Measurements from ENCODE around the gene PRKCI. TPM values are rescaled to one million over a fixed set of nuclear protein-coding genes. Genes with fewer than 3 reads are reported as not detected.
A peak's percentile ranks its signal among the peaks of the same experiment; 100 is the strongest.

PRKCI gene
- total RNA-seq, 1 experiment from 2014 or later: 43.7 TPM

DNA sequence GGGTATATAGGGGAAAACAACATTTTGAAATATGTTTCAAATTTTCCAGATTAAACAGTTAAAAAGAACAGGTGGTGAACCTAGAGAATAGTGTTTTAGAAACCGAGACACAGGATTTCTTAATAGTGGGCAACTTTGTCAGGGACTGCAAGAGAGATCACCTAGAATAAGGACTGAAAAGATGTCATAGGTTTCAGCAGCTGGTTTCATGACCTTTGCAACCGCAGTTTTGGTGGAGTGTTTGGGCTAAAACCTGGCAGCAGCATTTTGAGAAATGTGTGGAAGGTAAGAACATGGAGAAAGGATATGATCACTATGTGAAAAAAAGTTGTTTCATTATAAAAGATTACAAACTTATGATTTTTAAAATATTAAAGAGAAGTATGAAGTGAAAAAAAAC, 34.9 kb downstream of the PRKCI start:
- no peaks in the 10 kb centered on the region for H3K4me1 ChIP-seq (ENCODE audit: control insufficient read depth, insufficient read depth, low read length)
- no peak overlapping the region for H3K27ac ChIP-seq (ENCODE audit: low read length)
- TF ChIP-seq POLR2AphosphoS5 (IDR thresholded peaks at IDR 0.05; ENCODE audit: low read depth, low read length) (no peak), TCF7L2 (IDR thresholded peaks at IDR 0.05; ENCODE audit: low read depth, low read length) (no peak), SIN3A (IDR thresholded peaks at IDR 0.05; ENCODE audit: borderline replicate concordance, insufficient read depth, low read depth, low read length) (no peak)
- TF ChIP-seq, protein P1, sequence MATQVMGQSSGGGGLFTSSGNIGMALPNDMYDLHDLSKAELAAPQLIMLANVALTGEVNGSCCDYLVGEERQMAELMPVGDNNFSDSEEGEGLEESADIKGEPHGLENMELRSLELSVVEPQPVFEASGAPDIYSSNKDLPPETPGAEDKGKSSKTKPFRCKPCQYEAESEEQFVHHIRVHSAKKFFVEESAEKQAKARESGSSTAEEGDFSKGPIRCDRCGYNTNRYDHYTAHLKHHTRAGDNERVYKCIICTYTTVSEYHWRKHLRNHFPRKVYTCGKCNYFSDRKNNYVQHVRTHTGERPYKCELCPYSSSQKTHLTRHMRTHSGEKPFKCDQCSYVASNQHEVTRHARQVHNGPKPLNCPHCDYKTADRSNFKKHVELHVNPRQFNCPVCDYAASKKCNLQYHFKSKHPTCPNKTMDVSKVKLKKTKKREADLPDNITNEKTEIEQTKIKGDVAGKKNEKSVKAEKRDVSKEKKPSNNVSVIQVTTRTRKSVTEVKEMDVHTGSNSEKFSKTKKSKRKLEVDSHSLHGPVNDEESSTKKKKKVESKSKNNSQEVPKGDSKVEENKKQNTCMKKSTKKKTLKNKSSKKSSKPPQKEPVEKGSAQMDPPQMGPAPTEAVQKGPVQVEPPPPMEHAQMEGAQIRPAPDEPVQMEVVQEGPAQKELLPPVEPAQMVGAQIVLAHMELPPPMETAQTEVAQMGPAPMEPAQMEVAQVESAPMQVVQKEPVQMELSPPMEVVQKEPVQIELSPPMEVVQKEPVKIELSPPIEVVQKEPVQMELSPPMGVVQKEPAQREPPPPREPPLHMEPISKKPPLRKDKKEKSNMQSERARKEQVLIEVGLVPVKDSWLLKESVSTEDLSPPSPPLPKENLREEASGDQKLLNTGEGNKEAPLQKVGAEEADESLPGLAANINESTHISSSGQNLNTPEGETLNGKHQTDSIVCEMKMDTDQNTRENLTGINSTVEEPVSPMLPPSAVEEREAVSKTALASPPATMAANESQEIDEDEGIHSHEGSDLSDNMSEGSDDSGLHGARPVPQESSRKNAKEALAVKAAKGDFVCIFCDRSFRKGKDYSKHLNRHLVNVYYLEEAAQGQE (IDR thresholded peaks at IDR 0.05; ENCODE audit: insufficient read depth in 1 of 2, low read depth in 2 of 2, low read length in 1 of 2): no peak
- TF ChIP-seq, protein P2, sequence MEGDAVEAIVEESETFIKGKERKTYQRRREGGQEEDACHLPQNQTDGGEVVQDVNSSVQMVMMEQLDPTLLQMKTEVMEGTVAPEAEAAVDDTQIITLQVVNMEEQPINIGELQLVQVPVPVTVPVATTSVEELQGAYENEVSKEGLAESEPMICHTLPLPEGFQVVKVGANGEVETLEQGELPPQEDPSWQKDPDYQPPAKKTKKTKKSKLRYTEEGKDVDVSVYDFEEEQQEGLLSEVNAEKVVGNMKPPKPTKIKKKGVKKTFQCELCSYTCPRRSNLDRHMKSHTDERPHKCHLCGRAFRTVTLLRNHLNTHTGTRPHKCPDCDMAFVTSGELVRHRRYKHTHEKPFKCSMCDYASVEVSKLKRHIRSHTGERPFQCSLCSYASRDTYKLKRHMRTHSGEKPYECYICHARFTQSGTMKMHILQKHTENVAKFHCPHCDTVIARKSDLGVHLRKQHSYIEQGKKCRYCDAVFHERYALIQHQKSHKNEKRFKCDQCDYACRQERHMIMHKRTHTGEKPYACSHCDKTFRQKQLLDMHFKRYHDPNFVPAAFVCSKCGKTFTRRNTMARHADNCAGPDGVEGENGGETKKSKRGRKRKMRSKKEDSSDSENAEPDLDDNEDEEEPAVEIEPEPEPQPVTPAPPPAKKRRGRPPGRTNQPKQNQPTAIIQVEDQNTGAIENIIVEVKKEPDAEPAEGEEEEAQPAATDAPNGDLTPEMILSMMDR (IDR thresholded peaks at IDR 0.05): no peak
- no peaks in the 10 kb centered on the region for H3K36me3 ChIP-seq (ENCODE audit: control insufficient read depth, insufficient read depth, low read length)
- no peak for DNase-seq (ENCODE audit: low read depth, low spot score)
- H3K9me3 ChIP-seq (ENCODE audit: control insufficient read depth, insufficient read depth, low read depth, low read length): no peaks in the 10 kb centered on the region
- intact Hi-C loops (cut with micrococcal nuclease; ENCODE audit: unreplicated experiment): no loop called here
- in situ Hi-C loops (cut with HindIII; ENCODE audit: low pct_unique_long_range_greater_than_20kb, low sequenced_read_pairs): no loop called here
- ChIA-PET POLR2A (interaction anchor here (0.6 kb wide), 1 partner anchor 13 kb away, joined by 3 read pairs; no protein-coding TSS in a partner anchor), CTCF (no interaction called here)
- no peak overlapping the region for H3K4me3 ChIP-seq (ENCODE audit: low read depth in 2 of 2, low read length in 2 of 2)
- H3K27me3 ChIP-seq (ENCODE audit: control insufficient read depth, insufficient read depth, low read length): no peaks in the 10 kb centered on the region
- ATAC-seq: no peak
- BruUV-seq (replicated peaks): TSS peak; percentile 43

DNA sequence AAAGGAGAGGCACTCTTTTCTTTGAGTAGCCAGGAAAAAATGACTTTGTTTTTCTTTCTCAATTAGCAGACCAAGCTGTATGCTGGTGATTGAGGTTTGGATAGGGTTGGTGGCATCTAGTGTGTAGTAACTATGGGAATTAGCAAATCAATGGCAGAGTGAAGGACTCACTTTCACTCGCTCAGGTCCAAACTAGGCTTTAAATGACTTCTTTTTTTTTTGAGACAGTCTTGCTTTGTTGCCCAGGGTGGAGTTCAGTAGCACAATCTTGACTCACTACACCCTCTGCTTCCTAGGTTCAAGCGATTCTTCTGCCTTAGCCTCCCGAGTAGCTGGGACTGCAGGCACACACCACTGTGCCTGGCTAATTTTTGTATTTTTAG, 35.9 kb downstream of the PRKCI start:
- H3K4me3 ChIP-seq (ENCODE audit: low read depth in 2 of 2, low read length in 2 of 2): no peak overlapping the region
- H3K36me3 ChIP-seq (ENCODE audit: control insufficient read depth, insufficient read depth, low read length): no peaks in the 10 kb centered on the region
- ChIA-PET POLR2A (no interaction called here), CTCF (no interaction called here)
- TF ChIP-seq SIN3A (IDR thresholded peaks at IDR 0.05; ENCODE audit: borderline replicate concordance, insufficient read depth, low read depth, low read length) (no peak), POLR2AphosphoS5 (IDR thresholded peaks at IDR 0.05; ENCODE audit: low read depth, low read length) (no peak), TCF7L2 (IDR thresholded peaks at IDR 0.05; ENCODE audit: low read depth, low read length) (no peak)
- TF ChIP-seq, protein P1 (IDR thresholded peaks at IDR 0.05; ENCODE audit: insufficient read depth in 1 of 2, low read depth in 2 of 2, low read length in 1 of 2): no peak
- TF ChIP-seq, protein P2 (IDR thresholded peaks at IDR 0.05): no peak
- intact Hi-C loops (cut with micrococcal nuclease; ENCODE audit: unreplicated experiment): no loop called here
- no peak overlapping the region for H3K27ac ChIP-seq (ENCODE audit: low read length)
- H3K4me1 ChIP-seq (ENCODE audit: control insufficient read depth, insufficient read depth, low read length): no peaks in the 10 kb centered on the region
- no peak for DNase-seq (ENCODE audit: low read depth, low spot score)
- no peak for ATAC-seq
- no TSS peak for BruUV-seq (replicated peaks)
- in situ Hi-C loops (cut with HindIII; ENCODE audit: low pct_unique_long_range_greater_than_20kb, low sequenced_read_pairs): no loop called here
- no peaks in the 10 kb centered on the region for H3K27me3 ChIP-seq (ENCODE audit: control insufficient read depth, insufficient read depth, low read length)
- no peaks in the 10 kb centered on the region for H3K9me3 ChIP-seq (ENCODE audit: control insufficient read depth, insufficient read depth, low read depth, low read length)
